ENCODE measurements around the gene ACTR3C.

ACTR3C gene

GRCh38 chr7:150317748-150318444 lies 5.4 kb downstream of the ACTR3C start:
- TF ChIP-seq POLR2AphosphoS5 (IDR thresholded peaks at IDR 0.05; ENCODE audit: low read depth, low read length), result no peak

- TF ChIP-seq SIN3A (IDR thresholded peaks at IDR 0.05; ENCODE audit: borderline replicate concordance, insufficient read depth, low read length) (no peak), REST (IDR thresholded peaks at IDR 0.05; ENCODE audit: insufficient read depth in 1 of 2, low read depth in 2 of 2, low read length in 2 of 2) (no peak), TAF1 (IDR thresholded peaks at IDR 0.05; ENCODE audit: borderline replicate concordance, insufficient read depth, low read length) (no peak), FOXP2 (optimal IDR thresholded peaks at IDR 0.05; ENCODE audit: borderline replicate concordance, extremely low read depth, extremely low read length, insufficient read depth) (no peak), POLR2AphosphoS5 (IDR thresholded peaks at IDR 0.05; ENCODE audit: low read depth, low read length) (no peak)
Observed at GRCh38 chr7:150314639-150315239, 8.6 kb downstream of the ACTR3C start.

- TF ChIP-seq SIN3A (IDR thresholded peaks at IDR 0.05; ENCODE audit: borderline replicate concordance, insufficient read depth, low read length) (no peak), POLR2AphosphoS5 (IDR thresholded peaks at IDR 0.05; ENCODE audit: low read depth, low read length) (no peak), TAF1 (IDR thresholded peaks at IDR 0.05; ENCODE audit: borderline replicate concordance, insufficient read depth, low read length) (no peak), REST (IDR thresholded peaks at IDR 0.05; ENCODE audit: insufficient read depth in 1 of 2, low read depth in 2 of 2, low read length in 2 of 2) (no peak), FOXP2 (optimal IDR thresholded peaks at IDR 0.05; ENCODE audit: borderline replicate concordance, extremely low read depth, extremely low read length, insufficient read depth) (no peak)
Observed at GRCh38 chr7:150313870-150314269, 9.5 kb downstream of the ACTR3C start.

GRCh38 chr7:150313367-150313809 lies 10.0 kb downstream of the ACTR3C start:
- TF ChIP-seq TAF1 (IDR thresholded peaks at IDR 0.05; ENCODE audit: borderline replicate concordance, insufficient read depth, low read length), result no peak
- TF ChIP-seq POLR2AphosphoS5 (IDR thresholded peaks at IDR 0.05; ENCODE audit: low read depth, low read length), result no peak
- TF ChIP-seq FOXP2 (optimal IDR thresholded peaks at IDR 0.05; ENCODE audit: borderline replicate concordance, extremely low read depth, extremely low read length, insufficient read depth), result no peak
- TF ChIP-seq SIN3A (IDR thresholded peaks at IDR 0.05; ENCODE audit: borderline replicate concordance, insufficient read depth, low read length), result no peak
- no peak for TF ChIP-seq REST (IDR thresholded peaks at IDR 0.05; ENCODE audit: insufficient read depth in 1 of 2, low read depth in 2 of 2, low read length in 2 of 2)

GRCh38 chr7:150311711-150312110 lies 11.6 kb downstream of the ACTR3C start:
- TF ChIP-seq SIN3A (IDR thresholded peaks at IDR 0.05; ENCODE audit: borderline replicate concordance, insufficient read depth, low read length), result no peak
- no peak for TF ChIP-seq POLR2AphosphoS5 (IDR thresholded peaks at IDR 0.05; ENCODE audit: low read depth, low read length)
- TF ChIP-seq REST (IDR thresholded peaks at IDR 0.05; ENCODE audit: insufficient read depth in 1 of 2, low read depth in 2 of 2, low read length in 2 of 2), result no peak
- TF ChIP-seq FOXP2 (optimal IDR thresholded peaks at IDR 0.05; ENCODE audit: borderline replicate concordance, extremely low read depth, extremely low read length, insufficient read depth), result no peak
- TF ChIP-seq TAF1 (IDR thresholded peaks at IDR 0.05; ENCODE audit: borderline replicate concordance, insufficient read depth, low read length), result no peak

All from PFSK-1 (cell line).